ENCODE measurements around the gene DPCD.

DNA sequence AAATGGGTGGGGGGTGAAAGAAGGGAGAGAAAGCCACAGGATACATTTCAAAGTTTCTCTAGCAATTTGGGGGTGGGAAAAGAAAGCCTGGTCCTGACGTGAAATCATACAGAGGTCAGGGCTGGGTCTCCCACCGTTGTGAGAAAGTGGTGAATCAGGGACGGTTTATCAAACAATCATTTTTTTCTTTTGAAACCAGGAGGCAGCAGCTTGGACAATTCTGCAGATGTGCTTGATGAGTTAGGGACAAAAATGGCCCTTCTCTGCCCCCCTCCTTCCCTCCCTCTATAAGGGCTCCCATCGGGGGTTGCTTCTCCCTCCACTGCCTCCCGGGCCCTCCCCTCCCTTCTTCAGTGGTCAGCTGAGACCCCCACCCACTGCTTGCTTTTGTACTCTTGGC is 63.2 kb downstream of the DPCD start:
- no peak for TF ChIP-seq CTCF (IDR thresholded peaks at IDR 0.05)
- TF ChIP-seq POLR2A (IDR thresholded peaks at IDR 0.05) = no peak

All from right lobe of liver (tissue), 4 donors.